Activated CD4-positive, alpha-beta memory T cell treated with anti-CD3 and anti-CD28 coated beads, Interleukin-2, amount 10 ng/mL, durations not matched to agents 7 days and 5 days (primary cell): Measurements from ENCODE around the gene UBE2G2. TPM values are rescaled to one million over a fixed set of nuclear protein-coding genes. Genes with fewer than 3 reads are reported as not detected.

ENCODE experiments used
- CTCF ChIA-PET: fragments of 350-600 bp; sonication (Branson Sonifier 250); formaldehyde crosslinking; loops from one replicate; lab custom pipeline; 2021; ENCODE audit warnings: antibody characterized with exemption, inconsistent platforms; lab: Charles Lee
- POLR2A ChIA-PET: fragments of 350-600 bp; sonication (Branson Sonifier 250); formaldehyde crosslinking; loops from one replicate; lab custom pipeline; 2021; ENCODE audit warnings: antibody characterized with exemption; lab: Charles Lee
- DNase-seq: peaks from one replicate; pipeline ENCODE4 v3.0.0-alpha.2; 2020
- H3K27ac Mint-ChIP-seq: one replicate; pipeline ENCODE4 v1.8.0; 2021; ENCODE audit warnings: mild to moderate bottlenecking, mixed read lengths
- H3K27me3 Mint-ChIP-seq: one replicate; pipeline ENCODE4 v1.8.0; 2021; ENCODE audit warnings: mixed read lengths
- H3K36me3 Mint-ChIP-seq: one replicate; pipeline ENCODE4 v1.8.0; 2021; ENCODE audit warnings: low read depth, mixed read lengths
- H3K4me1 Mint-ChIP-seq: one replicate; pipeline ENCODE4 v1.8.0; 2021; ENCODE audit warnings: mixed read lengths
- H3K4me3 Mint-ChIP-seq: one replicate; pipeline ENCODE4 v1.8.0; 2021; ENCODE audit warnings: mild to moderate bottlenecking, mixed read lengths
- H3K9me3 Mint-ChIP-seq: one replicate; pipeline ENCODE4 v1.8.0; 2021; ENCODE audit warnings: mixed read lengths
- total RNA-seq, 2 experiments: library from RNA; stranded (reverse); gene quantifications; one replicate each; pipeline ENCODE4 v1.2.3, GENCODE V29; 2021

The UBE2G2 gene
- total RNA-seq, 2 experiments from 2014 or later: 70.7 to 74.0 TPM

DNA sequence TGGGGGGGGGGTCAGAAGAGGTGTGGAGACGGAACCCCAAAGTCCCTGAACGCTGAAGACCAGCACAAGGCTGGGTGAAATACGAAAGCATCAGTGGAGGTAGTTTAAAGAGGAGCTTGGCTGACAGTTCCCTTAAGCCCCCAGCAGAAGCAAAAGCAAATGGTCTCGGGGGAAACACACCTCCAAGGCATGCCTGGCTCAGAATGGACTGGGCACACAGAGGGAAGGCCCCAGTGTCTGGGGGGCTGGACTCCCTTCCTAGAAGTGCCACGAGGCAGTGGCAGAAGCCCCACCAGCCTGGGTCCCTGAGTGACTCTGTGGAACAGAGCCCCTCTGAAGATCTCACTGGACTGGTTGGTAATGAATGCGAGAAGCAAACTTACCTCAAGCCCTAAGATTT is 43.9 kb downstream of the UBE2G2 start:
- no peak for DNase-seq
- Mint-ChIP-seq H3K4me1 (peaks cover 3% of the 10 kb centered on the region), H3K27ac (no peak overlapping the region), H3K36me3 (no peaks in the 10 kb centered on the region), H3K27me3 (no peaks in the 10 kb centered on the region), H3K4me3 (no peak overlapping the region), H3K9me3 (no peaks in the 10 kb centered on the region)
- POLR2A ChIA-PET: no interaction called here
- CTCF ChIA-PET: interaction anchor here (1.7 kb wide), 1 partner anchor 247 kb away, joined by 4 read pairs; no protein-coding TSS in a partner anchor

DNA sequence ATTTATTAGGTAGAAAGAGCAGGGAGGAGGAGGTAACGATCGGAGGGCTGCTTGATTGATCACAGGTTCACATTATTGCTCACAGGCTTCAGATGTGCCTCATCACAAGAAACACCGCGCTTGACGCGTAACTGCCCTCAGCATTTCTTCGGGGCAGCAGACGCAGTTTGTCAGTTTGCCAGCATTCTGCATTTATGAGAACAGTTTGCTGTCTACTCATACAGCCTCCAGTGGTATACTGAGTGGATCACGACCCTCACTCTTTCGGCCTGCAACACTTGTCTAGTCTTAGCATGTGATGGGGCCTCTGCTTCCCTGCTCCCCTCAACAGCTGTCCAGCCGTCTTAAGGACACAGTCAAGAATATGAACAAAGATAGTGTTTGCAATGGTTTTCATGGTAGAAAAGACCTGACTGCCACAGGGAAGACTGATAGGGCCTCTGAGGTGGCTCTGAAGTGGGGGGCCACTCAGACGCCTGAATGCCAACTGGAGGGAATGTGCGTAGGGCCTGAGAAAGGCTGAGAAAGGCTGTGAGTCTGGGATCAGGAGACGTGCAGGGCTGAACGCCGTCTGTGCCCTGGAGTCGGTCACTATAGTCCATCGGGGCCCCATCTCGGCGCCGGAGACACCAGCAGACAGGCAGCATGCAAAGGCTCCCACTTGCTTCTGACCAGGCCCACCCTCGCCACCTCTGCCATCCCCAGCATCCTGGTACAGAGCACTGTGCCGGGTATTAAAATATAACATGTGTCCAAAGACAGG is 45.0 kb downstream of the UBE2G2 start:
- ChIA-PET CTCF (no interaction called here), POLR2A (no interaction called here)
- Mint-ChIP-seq H3K4me3 (no peak overlapping the region), H3K4me1 (peaks cover 3% of the 10 kb centered on the region), H3K27ac (no peak overlapping the region), H3K9me3 (no peaks in the 10 kb centered on the region), H3K27me3 (no peaks in the 10 kb centered on the region), H3K36me3 (no peaks in the 10 kb centered on the region)
- DNase-seq: no peak

DNA sequence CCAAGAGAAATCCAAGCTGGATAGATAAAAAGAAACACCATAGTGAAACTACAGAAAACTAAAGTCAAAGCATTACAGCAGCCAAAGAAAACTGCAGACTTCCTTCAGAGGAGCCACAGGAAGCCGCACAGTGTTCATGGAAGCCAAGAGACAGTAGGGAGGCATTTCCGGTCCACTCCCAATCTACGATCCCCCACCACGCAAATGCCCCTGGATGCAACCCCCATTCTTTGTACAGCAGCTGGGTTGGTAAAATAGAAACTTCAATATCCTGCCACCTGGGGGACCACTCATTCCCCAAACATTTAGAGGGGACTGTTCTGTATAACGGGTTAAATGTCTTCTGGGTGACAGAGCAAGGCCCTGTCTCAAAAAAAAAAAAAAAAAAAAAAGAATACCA is 46.4 kb downstream of the UBE2G2 start:
- POLR2A ChIA-PET: no interaction called here
- H3K27ac Mint-ChIP-seq: no peak overlapping the region
- no peaks in the 10 kb centered on the region for H3K36me3 Mint-ChIP-seq
- H3K4me1 Mint-ChIP-seq: no peaks in the 10 kb centered on the region
- H3K27me3 Mint-ChIP-seq: no peaks in the 10 kb centered on the region
- CTCF ChIA-PET: no interaction called here
- H3K4me3 Mint-ChIP-seq: no peak overlapping the region
- H3K9me3 Mint-ChIP-seq: no peaks in the 10 kb centered on the region
- no peak for DNase-seq

DNA sequence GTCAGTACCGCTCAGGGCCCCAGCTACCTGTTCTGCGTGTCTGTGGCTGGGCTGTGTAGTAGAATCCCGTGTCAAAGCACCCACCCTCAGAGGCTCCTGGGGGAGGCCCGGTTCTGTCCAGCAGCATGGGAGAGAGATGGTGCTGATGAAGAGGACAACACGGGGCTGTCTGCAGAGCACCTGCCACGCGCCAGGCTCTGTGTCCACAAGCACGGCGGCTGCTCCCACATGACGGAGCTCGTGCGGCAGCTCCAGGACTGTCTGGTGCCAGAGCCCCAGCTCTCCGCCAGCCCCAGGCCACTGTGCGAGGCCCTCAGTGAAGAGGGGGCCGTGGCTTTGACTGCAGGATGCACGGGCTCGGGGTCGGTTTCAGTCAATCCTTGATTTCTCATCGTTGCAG is 48.3 kb downstream of the UBE2G2 start:
- DNase-seq: no peak
- CTCF ChIA-PET: no interaction called here
- Mint-ChIP-seq H3K9me3 (no peaks in the 10 kb centered on the region), H3K27ac (no peak overlapping the region), H3K4me3 (no peak overlapping the region), H3K27me3 (peaks cover 3% of the 10 kb centered on the region), H3K4me1 (no peaks in the 10 kb centered on the region), H3K36me3 (no peaks in the 10 kb centered on the region)
- POLR2A ChIA-PET: interaction anchor here (1.1 kb wide), 1 partner anchor 12 kb away, joined by 3 read pairs; no protein-coding TSS in a partner anchor

DNA sequence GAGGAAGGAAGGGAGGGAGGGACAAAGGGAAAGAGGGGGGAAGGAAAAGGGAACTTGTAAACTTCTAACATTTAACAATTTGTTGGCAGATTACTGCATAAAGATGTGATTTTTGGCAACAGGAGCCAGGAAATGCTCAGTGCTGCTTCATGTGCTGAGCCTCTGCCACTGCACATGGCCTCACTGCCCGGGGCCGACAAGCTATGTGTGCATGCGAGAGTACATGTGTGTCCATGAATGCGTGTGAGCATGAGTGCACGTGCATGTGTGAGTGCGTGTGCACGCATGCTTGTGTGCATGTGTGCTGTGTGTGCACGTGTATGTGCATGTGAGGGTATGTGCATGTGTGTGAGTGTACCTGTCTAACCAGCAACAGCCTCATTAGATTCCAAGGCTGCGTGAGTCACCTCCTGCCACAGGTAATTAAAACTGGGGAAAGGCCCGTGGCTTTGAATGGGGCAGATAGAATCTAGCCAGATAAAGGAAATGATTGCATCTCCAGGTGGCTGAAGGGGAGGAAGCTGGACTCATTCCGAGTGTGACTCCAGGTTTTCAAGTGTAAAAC is 48.9 kb downstream of the UBE2G2 start:
- H3K27me3 Mint-ChIP-seq: peaks cover 3% of the 10 kb centered on the region
- DNase-seq: no peak
- no peak overlapping the region for H3K4me3 Mint-ChIP-seq
- POLR2A ChIA-PET: interaction anchor here (1.1 kb wide), 1 partner anchor 12 kb away, joined by 3 read pairs; no protein-coding TSS in a partner anchor
- no peaks in the 10 kb centered on the region for H3K4me1 Mint-ChIP-seq
- no peak overlapping the region for H3K27ac Mint-ChIP-seq
- no peaks in the 10 kb centered on the region for H3K9me3 Mint-ChIP-seq
- no peaks in the 10 kb centered on the region for H3K36me3 Mint-ChIP-seq
- CTCF ChIA-PET: interaction anchor here (0.7 kb wide), 1 partner anchor 37 kb away, joined by 3 read pairs; no protein-coding TSS in a partner anchor

DNA sequence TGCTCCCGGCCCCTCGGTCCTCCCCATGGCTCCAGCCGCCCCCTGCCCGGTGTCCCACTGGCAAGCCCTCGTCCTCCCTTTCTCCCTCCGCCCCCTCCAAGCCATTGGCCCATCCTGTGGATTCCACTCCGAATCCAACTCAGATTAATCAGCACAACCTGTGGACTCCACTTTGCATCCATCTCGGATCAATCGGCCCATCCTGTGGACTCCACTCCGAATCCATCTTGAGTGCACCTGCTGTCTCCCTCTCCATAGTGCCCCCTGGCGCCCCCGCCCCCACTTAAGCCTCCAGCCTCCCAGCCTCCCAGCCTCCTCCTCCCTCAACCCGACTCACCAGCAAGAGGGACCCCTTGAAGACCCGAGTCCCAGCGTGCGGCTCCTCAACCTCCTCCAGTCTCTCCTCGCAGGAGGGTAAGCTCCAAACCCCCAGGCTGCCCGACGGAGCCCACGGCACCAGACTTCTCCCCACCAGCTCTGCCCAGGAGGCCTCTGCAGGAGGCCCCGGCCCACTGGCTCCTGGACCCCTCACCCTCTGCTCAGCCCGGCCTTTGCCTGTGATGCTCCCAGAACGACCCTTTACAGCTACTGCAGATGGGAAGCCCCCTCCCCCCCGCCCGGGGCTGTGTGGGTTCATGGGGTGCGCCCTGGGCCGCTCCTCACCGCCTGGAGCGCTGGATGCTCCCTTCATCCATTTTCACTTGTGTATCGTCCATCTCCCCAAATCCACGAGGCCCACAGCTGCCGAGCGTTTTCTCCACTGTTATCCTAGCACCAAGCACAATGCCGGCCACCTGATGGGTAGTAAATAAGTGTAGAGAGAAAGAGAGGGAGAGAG is 49.6 kb downstream of the UBE2G2 start:
- CTCF ChIA-PET: interaction anchor here (0.7 kb wide), 1 partner anchor 38 kb away, joined by 3 read pairs; no protein-coding TSS in a partner anchor

DNA sequence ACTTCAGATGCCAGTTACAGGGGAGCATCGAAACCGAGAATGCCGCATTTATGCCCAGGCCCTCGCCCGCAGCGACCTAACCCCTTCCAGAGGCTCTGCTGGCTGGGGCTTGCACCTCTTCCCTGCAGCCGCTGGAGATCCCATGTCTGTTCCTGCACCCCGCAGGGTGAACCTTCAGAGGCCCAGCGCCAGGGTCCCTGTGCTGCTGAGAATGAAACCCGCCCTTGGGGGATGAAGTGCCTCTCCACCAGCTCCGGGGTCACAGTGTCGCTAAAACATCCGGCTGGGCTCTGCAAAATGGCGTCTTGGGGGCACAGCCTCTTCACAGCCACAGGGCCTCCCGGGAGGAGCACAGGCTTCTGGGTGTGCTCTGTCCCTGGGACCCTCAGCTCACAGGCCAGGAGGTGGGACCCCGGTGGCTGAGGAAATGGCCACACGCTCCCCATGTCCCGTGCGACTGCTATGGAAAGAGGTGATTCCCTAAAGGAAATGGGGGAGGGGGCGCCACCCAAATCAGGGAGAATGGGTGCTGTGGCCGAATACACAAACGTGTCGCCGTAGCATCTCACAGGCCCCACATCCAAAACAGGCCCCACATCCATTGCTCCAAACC is 50.3 kb downstream of the UBE2G2 start:
- no peak overlapping the region for H3K4me3 Mint-ChIP-seq
- no peaks in the 10 kb centered on the region for H3K4me1 Mint-ChIP-seq
- ChIA-PET CTCF (interaction anchor here (1.1 kb wide), 1 partner anchor 42 kb away, joined by 3 read pairs; no protein-coding TSS in a partner anchor), POLR2A (no interaction called here)
- H3K27ac Mint-ChIP-seq: no peak overlapping the region
- H3K9me3 Mint-ChIP-seq: no peaks in the 10 kb centered on the region
- peaks cover 7% of the 10 kb centered on the region for H3K27me3 Mint-ChIP-seq
- DNase-seq: no peak
- no peaks in the 10 kb centered on the region for H3K36me3 Mint-ChIP-seq

More for the DNA sequence above, 49.6 kb downstream of the UBE2G2 start:
- no peaks in the 10 kb centered on the region for H3K36me3 Mint-ChIP-seq
- H3K27me3 Mint-ChIP-seq: peaks cover 3% of the 10 kb centered on the region
- no peak overlapping the region for H3K27ac Mint-ChIP-seq
- H3K9me3 Mint-ChIP-seq: no peaks in the 10 kb centered on the region
- H3K4me3 Mint-ChIP-seq: no peak overlapping the region
- POLR2A ChIA-PET: no interaction called here
- DNase-seq: no peak
- no peaks in the 10 kb centered on the region for H3K4me1 Mint-ChIP-seq

DNA sequence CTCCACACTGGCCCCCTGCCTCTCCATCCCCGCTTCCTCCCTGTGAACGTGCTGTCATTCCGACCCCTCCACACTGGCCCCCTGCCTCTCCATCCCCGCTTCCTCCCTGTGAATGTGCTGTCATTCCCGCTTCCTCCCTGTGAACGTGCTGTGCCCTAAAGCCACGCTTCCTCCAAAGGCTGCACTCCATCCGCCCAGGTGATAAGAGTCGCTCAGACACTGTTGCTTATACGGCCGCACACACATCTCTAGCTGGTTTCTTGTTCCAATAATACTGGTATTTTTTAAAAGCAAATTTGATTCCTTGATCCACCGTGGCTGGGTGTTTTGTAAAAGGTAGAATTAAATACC is 51.0 kb downstream of the UBE2G2 start:
- Mint-ChIP-seq H3K9me3 (no peaks in the 10 kb centered on the region), H3K36me3 (no peaks in the 10 kb centered on the region), H3K4me3 (no peak overlapping the region), H3K4me1 (no peaks in the 10 kb centered on the region), H3K27me3 (peaks cover 7% of the 10 kb centered on the region), H3K27ac (no peak overlapping the region)
- ChIA-PET CTCF (interaction anchor here (1.1 kb wide), 1 partner anchor 43 kb away, joined by 3 read pairs; no protein-coding TSS in a partner anchor), POLR2A (no interaction called here)
- no peak for DNase-seq

DNA sequence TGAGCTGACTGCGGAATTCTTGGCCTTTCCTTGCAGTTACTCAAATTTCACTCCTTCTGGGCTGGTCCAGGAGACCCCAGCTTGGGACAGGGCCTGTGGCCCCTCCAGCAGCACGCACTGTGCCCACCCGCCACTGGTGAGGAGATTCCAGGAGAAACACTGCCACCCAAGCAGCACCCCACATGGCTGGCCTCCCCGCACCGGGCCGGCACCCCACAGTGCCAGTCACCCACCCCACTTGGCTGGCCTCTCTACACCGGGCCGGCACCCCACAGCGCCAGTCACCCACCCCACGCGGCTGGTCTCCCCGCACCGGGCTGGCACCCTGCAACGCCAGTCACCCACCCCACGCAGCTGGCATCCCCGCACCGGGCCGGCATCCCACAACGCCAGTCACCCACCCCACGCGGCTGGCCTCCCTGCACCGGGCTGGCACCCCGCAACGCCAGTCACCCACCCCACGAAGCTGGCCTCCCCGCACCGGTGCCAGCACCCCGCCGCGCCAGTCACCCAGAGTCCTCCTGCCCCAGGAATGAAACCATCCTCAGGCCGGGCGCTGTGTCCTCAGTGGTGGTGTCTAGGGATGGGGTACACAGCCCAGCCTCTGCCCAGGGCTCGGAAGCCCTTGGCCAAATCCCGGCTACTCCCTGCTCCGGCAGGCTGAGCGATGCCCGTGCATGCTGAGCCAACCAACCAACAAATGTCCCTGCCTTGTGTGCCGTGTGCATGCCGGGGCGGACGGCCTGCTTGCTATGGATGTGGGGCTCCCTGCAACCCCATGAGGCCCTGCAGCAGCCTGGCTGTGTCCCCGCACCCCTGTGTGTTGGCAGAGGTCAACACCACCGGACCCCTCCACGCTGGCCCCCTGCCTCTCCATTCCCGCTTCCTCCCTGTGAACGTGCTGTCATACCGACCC is 51.6 kb downstream of the UBE2G2 start:
- H3K4me3 Mint-ChIP-seq: no peak overlapping the region
- ChIA-PET POLR2A (no interaction called here), CTCF (interaction anchor here (1.1 kb wide), 1 partner anchor 43 kb away, joined by 3 read pairs; no protein-coding TSS in a partner anchor)
- no peaks in the 10 kb centered on the region for H3K4me1 Mint-ChIP-seq
- no peaks in the 10 kb centered on the region for H3K36me3 Mint-ChIP-seq
- DNase-seq: no peak
- no peaks in the 10 kb centered on the region for H3K9me3 Mint-ChIP-seq
- H3K27me3 Mint-ChIP-seq: peaks cover 7% of the 10 kb centered on the region
- no peak overlapping the region for H3K27ac Mint-ChIP-seq

DNA sequence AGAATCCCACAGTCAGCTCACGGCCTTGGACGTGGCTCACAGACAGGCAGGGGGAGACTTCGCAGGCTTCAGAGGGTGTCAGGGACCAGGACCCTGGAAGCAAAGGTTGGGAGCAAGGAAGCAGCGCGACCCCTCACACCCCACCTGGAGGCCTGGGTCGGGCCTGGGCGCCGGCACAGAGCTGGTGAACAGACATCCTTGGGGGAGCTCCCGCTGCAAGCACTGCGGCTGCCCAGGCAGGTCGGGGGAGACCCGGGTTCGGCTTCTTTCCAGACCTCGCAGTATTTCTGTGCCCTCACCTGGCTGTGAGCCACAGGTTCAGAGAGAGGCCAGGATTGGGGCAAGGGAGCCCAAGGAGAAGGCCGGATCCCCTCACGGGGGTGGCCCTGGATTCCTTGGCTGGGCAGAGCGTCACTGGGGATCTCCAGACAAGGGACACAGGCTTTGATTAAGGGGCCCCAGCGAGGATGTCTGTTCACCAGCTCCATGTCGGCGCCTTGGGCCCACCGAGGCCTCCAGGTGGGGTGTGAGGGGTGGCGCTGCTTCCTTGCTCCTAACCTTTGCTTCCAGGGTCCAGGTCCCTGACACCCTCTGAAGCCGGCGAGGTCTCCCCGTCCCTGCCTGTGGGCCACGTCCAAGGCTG is 52.4 kb downstream of the UBE2G2 start:
- no peak for DNase-seq
- Mint-ChIP-seq H3K4me1 (no peaks in the 10 kb centered on the region), H3K27ac (no peak overlapping the region), H3K27me3 (peaks cover 7% of the 10 kb centered on the region), H3K9me3 (no peaks in the 10 kb centered on the region), H3K36me3 (no peaks in the 10 kb centered on the region), H3K4me3 (no peak overlapping the region)
- ChIA-PET CTCF (no interaction called here), POLR2A (no interaction called here)

DNA sequence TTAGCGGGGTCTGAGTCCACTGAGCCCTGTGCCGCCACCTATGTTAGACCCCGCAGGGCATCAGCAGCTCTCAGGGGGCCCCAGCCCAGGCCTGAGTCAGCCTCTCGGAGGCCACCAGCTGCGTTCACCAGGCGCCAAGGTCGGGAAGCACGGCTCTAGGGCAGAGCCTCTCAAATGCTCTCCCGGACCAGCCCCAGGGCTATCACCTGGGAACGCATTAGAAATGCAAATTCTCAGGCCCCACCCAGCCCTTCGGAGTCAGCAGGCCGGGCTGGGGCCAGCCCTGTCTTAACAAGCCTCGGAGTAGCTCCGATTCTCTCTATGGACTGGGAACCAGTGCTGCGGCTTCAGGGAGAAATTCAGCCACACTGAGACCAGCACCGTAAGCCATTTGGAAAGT is 53.0 kb downstream of the UBE2G2 start:
- no peaks in the 10 kb centered on the region for H3K36me3 Mint-ChIP-seq
- no peaks in the 10 kb centered on the region for H3K4me1 Mint-ChIP-seq
- no peaks in the 10 kb centered on the region for H3K9me3 Mint-ChIP-seq
- no peak for DNase-seq
- ChIA-PET POLR2A (no interaction called here), CTCF (no interaction called here)
- no peak overlapping the region for H3K4me3 Mint-ChIP-seq
- no peak overlapping the region for H3K27ac Mint-ChIP-seq
- peaks cover 8% of the 10 kb centered on the region for H3K27me3 Mint-ChIP-seq
